Neural cell (in vitro differentiated cells): ENCODE results near the gene FAM124A. TPM values are rescaled to one million over a fixed set of nuclear protein-coding genes. Genes with fewer than 3 reads are reported as not detected.
A peak's percentile ranks its signal among the peaks of the same experiment; 100 is the strongest.

Experiments
- H2AFZ ChIP-seq: fragments of 200-600, 300-800 bp; sonication (generic), shearing (Covaris generic); 2 replicates; pipeline ENCODE4 v1.6.0; 2014; ENCODE audit warnings: low read depth, mild to moderate bottlenecking, antibody characterized with exemption, low read length, moderate library complexity
- H3F3A ChIP-seq: fragments of 200-600 bp; shearing (Covaris generic); 2 replicates; pipeline ENCODE4 v1.6.1; 2016; ENCODE audit warnings: mild to moderate bottlenecking, moderate library complexity, mixed read lengths, antibody characterized with exemption, low read length; ENCODE audit not compliant: insufficient read depth, poor library complexity, severe bottlenecking
- H3K27ac ChIP-seq: fragments of 200-600, 300-800 bp; sonication (generic), shearing (Covaris generic); 2 replicates; pipeline ENCODE4 v1.5.1; 2014; ENCODE audit warnings: mild to moderate bottlenecking, low read length, moderate library complexity
- H3K27me3 ChIP-seq: fragments of 300-800, 200-600 bp; sonication (generic), shearing (Covaris generic); 2 replicates; pipeline ENCODE4 v1.6.0; 2014; ENCODE audit warnings: mild to moderate bottlenecking, low read depth, low read length, moderate library complexity; ENCODE audit not compliant: insufficient read depth
- H3K36me3 ChIP-seq: fragments of 300-800, 200-600 bp; sonication (generic), shearing (Covaris generic); 2 replicates; pipeline ENCODE4 v1.5.1; 2014; ENCODE audit warnings: mild to moderate bottlenecking, antibody characterized with exemption, low read length, moderate library complexity; ENCODE audit not compliant: insufficient read depth
- H3K4me2 ChIP-seq: fragments of 300-800, 200-600 bp; sonication (generic), shearing (Covaris generic); 2 replicates; pipeline ENCODE4 v1.6.0; 2014; ENCODE audit warnings: mild to moderate bottlenecking, low read length
- H3K4me3 ChIP-seq: fragments of 300-800, 200-600 bp; sonication (generic), shearing (Covaris generic); 2 replicates; pipeline ENCODE4 v1.5.1; 2014; ENCODE audit warnings: mild to moderate bottlenecking, low read length, moderate library complexity
- H3K79me2 ChIP-seq: fragments of 200-600 bp; shearing (Covaris generic); replicated peaks from 2 replicates; pipeline ENCODE4 v1.6.0; 2014; ENCODE audit warnings: mild to moderate bottlenecking, low read length, moderate library complexity; ENCODE audit not compliant: insufficient read depth
- H3K9ac ChIP-seq: fragments of 300-800, 200-600 bp; sonication (generic), shearing (Covaris generic); 2 replicates; pipeline ENCODE4 v1.6.1; 2016; ENCODE audit warnings: mild to moderate bottlenecking, low read length, mixed read lengths
- H3K9me2 ChIP-seq: fragments of 200-600 bp; shearing (Covaris generic); 2 replicates; pipeline ENCODE4 v1.6.1; 2016; ENCODE audit warnings: mild to moderate bottlenecking, low read length, mixed read lengths; ENCODE audit not compliant: insufficient read depth
- H3K9me3 ChIP-seq: fragments of 200-600, 300-800 bp; sonication (generic), shearing (Covaris generic); 2 replicates; pipeline ENCODE4 v1.6.1; 2016; ENCODE audit warnings: mild to moderate bottlenecking, mixed run types, low read length, moderate library complexity, mixed read lengths
- H4K20me1 ChIP-seq: fragments of 200-600 bp; shearing (Covaris generic); 2 replicates; pipeline ENCODE4 v1.6.1; 2016; ENCODE audit warnings: mild to moderate bottlenecking, mixed run types; ENCODE audit not compliant: insufficient read depth
- EP300 ChIP-seq: fragments of 450-650 bp; conservative IDR thresholded peaks from 2 replicates; pipeline ENCODE4 v1.6.1; 2014; ENCODE audit warnings: antibody characterized with exemption, mild to moderate bottlenecking, moderate library complexity; ENCODE audit not compliant: poor library complexity, severe bottlenecking
- EZH2 ChIP-seq: fragments of 200-600, 300-800 bp; shearing (Covaris generic), sonication (generic); IDR thresholded peaks from 2 replicates; pipeline ENCODE4 v1.6.1; 2014; ENCODE audit warnings: antibody characterized with exemption, low read length, borderline replicate concordance, mild to moderate bottlenecking; ENCODE audit not compliant: insufficient read depth, poor library complexity, severe bottlenecking
- MXI1 ChIP-seq: fragments of 450-650 bp; conservative IDR thresholded peaks from 2 replicates; pipeline ENCODE4 v1.6.1; 2014; ENCODE audit warnings: antibody characterized with exemption, mild to moderate bottlenecking; ENCODE audit not compliant: poor library complexity, severe bottlenecking
- POLR2AphosphoS5 ChIP-seq: IDR thresholded peaks from 2 replicates; pipeline ENCODE4 v1.6.1; 2012
- RAD21 ChIP-seq: fragments of 450-650 bp; conservative IDR thresholded peaks from 2 replicates; pipeline ENCODE4 v1.6.1; 2014; ENCODE audit warnings: antibody characterized with exemption, mild to moderate bottlenecking, moderate library complexity
- SMC3 ChIP-seq: fragments of 450-650 bp; conservative IDR thresholded peaks from 2 replicates; pipeline ENCODE4 v1.6.1; 2014; ENCODE audit warnings: antibody characterized with exemption, mild to moderate bottlenecking, moderate library complexity; ENCODE audit not compliant: poor library complexity
- TAF1 ChIP-seq: IDR thresholded peaks from 2 replicates; pipeline ENCODE4 v1.6.1; 2012; ENCODE audit warnings: low read depth
- polyA plus RNA-seq: library from polyadenylated mRNA; depleted of rRNA; stranded (reverse); fragments of >200 nt; gene quantifications from 2 replicates; pipeline ENCODE4 v1.2.3, GENCODE V29; 2014
- TF ChIP-seq, protein P1 (sequence below): IDR thresholded peaks from 2 replicates; pipeline ENCODE4 v1.6.1; 2012; ENCODE audit warnings: borderline replicate concordance
- TF ChIP-seq, protein P2 (sequence below): fragments of 450-650 bp; IDR thresholded peaks from 2 replicates; pipeline ENCODE4 v1.5.1; 2014; ENCODE audit warnings: antibody characterized with exemption, mild to moderate bottlenecking, moderate library complexity; ENCODE audit not compliant: poor library complexity, severe bottlenecking

The FAM124A gene
- polyA plus RNA-seq, 1 donor from 2014 or later: 3.0 TPM

DNA sequence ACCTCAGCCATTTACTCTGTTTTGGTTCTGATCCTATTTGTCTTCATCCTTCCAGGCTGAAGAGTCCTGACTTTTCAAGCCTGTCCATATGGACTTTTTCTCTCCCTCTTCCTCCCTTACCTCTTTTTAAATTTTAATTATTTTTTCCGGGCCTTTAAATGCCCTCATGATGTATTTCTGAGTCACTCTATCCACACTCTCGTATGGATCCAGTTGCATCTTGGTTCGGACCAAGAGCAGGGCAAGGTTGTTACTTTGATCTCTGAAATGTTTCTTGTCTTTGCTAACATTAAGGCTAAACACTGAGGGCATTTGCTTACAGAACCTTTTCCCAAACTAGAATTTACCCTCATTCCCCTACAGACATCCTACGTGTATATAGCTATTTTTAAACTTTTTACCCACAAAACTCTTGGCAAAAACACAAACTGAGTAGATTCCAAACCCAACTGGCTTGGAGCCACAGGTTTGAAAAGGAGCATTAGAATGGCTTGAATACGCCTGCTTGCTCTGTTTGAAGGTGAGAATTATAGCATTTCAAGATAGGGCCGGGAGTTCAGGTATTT lies 69.9 kb downstream of the FAM124A start:
- Histone ChIP-seq H3K36me3 (no peaks in the 10 kb centered on the region), H4K20me1 (no peaks in the 10 kb centered on the region), H3K9ac (no peak overlapping the region), H3K9me3 (no peaks in the 10 kb centered on the region), H3K4me3 (no peak overlapping the region), H3K27ac (no peak overlapping the region), H2AFZ (no peak overlapping the region), H3K27me3 (no peaks in the 10 kb centered on the region), H3F3A (no peaks in the 10 kb centered on the region), H3K4me2 (no peak overlapping the region), H3K79me2 (no peaks in the 10 kb centered on the region), H3K9me2 (no peaks in the 10 kb centered on the region)
- TF ChIP-seq, protein P1, sequence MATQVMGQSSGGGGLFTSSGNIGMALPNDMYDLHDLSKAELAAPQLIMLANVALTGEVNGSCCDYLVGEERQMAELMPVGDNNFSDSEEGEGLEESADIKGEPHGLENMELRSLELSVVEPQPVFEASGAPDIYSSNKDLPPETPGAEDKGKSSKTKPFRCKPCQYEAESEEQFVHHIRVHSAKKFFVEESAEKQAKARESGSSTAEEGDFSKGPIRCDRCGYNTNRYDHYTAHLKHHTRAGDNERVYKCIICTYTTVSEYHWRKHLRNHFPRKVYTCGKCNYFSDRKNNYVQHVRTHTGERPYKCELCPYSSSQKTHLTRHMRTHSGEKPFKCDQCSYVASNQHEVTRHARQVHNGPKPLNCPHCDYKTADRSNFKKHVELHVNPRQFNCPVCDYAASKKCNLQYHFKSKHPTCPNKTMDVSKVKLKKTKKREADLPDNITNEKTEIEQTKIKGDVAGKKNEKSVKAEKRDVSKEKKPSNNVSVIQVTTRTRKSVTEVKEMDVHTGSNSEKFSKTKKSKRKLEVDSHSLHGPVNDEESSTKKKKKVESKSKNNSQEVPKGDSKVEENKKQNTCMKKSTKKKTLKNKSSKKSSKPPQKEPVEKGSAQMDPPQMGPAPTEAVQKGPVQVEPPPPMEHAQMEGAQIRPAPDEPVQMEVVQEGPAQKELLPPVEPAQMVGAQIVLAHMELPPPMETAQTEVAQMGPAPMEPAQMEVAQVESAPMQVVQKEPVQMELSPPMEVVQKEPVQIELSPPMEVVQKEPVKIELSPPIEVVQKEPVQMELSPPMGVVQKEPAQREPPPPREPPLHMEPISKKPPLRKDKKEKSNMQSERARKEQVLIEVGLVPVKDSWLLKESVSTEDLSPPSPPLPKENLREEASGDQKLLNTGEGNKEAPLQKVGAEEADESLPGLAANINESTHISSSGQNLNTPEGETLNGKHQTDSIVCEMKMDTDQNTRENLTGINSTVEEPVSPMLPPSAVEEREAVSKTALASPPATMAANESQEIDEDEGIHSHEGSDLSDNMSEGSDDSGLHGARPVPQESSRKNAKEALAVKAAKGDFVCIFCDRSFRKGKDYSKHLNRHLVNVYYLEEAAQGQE: no peak
- TF ChIP-seq, protein P2, sequence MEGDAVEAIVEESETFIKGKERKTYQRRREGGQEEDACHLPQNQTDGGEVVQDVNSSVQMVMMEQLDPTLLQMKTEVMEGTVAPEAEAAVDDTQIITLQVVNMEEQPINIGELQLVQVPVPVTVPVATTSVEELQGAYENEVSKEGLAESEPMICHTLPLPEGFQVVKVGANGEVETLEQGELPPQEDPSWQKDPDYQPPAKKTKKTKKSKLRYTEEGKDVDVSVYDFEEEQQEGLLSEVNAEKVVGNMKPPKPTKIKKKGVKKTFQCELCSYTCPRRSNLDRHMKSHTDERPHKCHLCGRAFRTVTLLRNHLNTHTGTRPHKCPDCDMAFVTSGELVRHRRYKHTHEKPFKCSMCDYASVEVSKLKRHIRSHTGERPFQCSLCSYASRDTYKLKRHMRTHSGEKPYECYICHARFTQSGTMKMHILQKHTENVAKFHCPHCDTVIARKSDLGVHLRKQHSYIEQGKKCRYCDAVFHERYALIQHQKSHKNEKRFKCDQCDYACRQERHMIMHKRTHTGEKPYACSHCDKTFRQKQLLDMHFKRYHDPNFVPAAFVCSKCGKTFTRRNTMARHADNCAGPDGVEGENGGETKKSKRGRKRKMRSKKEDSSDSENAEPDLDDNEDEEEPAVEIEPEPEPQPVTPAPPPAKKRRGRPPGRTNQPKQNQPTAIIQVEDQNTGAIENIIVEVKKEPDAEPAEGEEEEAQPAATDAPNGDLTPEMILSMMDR: no peak
- TF ChIP-seq EP300 (no peak), EZH2 (no peak), MXI1 (no peak), SMC3 (no peak)

- Histone ChIP-seq H4K20me1 (no peaks in the 10 kb centered on the region), H3K9ac (no peak overlapping the region), H3K27ac (no peak overlapping the region), H3K9me2 (no peaks in the 10 kb centered on the region), H3K27me3 (no peaks in the 10 kb centered on the region), H3K4me3 (no peak overlapping the region), H3K36me3 (no peaks in the 10 kb centered on the region), H2AFZ (no peak overlapping the region), H3K79me2 (no peaks in the 10 kb centered on the region), H3K9me3 (no peaks in the 10 kb centered on the region), H3K4me2 (no peak overlapping the region), H3F3A (no peaks in the 10 kb centered on the region)
- TF ChIP-seq POLR2AphosphoS5: no peak
- TF ChIP-seq MXI1: no peak
- TF ChIP-seq TAF1: no peak
- TF ChIP-seq EP300: no peak
- TF ChIP-seq, protein P2: peak; percentile 22
- TF ChIP-seq SMC3: no peak
- TF ChIP-seq RAD21: no peak
Measured at GRCh38 chr13:51297556-51297955, 75.4 kb downstream of the FAM124A start.
